HPDE6-E6E7 (cell line): Measurements from ENCODE around the gene VSTM2A.
"Not testable (repeated sequence)": the region's sequence is repeated elsewhere in the genome, so short reads cannot be mapped to it uniquely, and the experiment has no call there.

Experiments
- DNase-seq: peaks from one replicate; pipeline ENCODE4 v3.0.0; 2011; ENCODE audit warnings: missing footprints; ENCODE audit errors: extremely low spot score

Gene VSTM2A, protein sequence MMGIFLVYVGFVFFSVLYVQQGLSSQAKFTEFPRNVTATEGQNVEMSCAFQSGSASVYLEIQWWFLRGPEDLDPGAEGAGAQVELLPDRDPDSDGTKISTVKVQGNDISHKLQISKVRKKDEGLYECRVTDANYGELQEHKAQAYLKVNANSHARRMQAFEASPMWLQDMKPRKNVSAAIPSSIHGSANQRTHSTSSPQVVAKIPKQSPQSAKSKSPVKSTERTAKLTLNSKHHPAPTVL

DNA sequence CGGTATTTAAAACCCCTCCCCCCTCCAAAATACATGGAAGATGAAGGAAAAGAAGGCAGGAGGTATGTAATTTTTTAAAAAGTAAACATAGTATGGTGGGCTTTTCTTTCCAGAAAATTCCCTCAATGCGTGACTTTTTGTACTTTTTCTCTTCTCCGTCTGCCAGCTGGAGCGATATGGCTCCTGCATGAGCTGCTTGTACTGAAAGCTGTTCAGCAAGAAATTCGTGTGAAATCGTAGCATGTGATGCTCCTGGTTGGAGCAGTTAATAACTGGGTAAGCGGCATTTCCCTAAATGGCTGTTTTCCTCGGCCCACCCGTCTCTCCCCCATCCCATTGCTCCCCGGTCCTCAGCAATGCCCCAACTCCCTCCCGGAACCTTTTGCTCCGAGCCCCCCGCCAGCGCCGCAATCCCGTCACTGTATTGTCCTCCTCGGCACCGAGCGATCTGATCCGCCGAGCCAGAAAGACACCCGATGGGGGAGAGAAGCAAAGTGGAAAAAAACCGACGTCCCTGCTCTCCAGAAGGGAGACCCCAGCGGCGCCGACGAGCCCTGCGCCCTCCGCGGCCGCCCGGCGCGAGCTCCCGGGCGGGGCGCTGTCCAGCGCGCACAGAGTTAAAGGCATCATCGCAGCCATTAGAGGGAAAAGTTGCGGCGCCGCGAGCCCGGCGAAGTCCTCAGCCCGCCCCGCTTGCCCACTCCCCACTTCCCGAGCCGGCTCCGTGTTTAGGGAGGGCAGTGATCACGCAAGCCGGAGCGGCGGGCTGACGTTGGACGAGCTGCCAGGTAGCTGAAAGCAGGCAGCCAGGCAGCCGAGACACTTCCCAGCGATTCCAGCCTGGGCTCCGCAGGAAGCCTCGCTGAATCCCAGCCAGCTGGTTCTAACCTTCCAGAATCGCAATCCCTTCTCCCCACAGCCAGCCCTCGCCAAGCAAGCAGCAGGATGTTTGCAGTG is at the start of gene VSTM2A:
Gene VSTM2A, plus strand, starts transcription at position 707 of the 957 bp plus-strand sequence. CDS start 356 bp downstream, outside the sequence.
- no peak for DNase-seq

- DNase-seq = not testable (repeated sequence)
Measured at GRCh38 chr7:54504531-54504930, 37.6 kb upstream of the VSTM2A start.

GRCh38 chr7:54529568-54529967 is 12.6 kb upstream of the VSTM2A start:
- no peak for DNase-seq

DNA sequence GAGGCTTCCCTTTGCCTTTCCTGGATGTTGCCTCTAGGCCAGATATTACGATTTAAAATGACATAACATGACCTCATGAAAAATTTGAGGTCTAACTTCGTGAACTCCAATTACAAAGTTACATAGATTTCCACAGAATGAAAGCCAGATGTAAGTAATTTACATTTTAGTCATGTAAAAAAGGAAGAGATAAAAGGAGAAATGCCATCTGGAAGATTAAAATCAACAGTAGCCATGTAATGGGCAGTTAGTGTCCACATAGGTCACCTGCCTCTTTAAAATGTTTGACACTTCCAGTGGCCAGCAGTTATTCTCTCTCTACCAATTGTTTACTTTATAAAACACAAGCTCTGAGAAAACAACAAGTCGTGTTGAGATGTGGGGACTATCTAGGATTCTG is 4.1 kb upstream of the VSTM2A start:
- no peak for DNase-seq

- DNase-seq = no peak
Measured at GRCh38 chr7:54543051-54543488, 895 bp downstream of the VSTM2A start.

DNA sequence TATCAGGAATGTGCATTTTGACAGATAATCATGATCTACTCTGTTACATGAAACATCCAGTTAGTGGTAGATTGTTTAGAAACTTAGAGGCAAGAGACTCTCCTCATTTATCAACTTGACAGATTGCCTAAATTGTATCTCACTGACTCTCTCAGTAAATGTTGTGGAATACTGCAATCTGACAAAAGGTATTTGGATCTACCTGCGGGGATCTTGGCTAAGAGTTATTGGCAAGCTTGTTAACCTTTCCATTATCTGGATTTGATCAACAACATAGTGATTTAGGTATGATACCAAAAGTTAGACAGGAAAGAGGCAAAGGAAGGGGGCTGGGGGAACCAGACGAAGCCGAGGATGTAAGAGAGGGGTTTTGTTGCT is 2.0 kb downstream of the VSTM2A start:
- DNase-seq = no peak

- DNase-seq = no peak
Measured at GRCh38 chr7:54544527-54545240, 2.5 kb downstream of the VSTM2A start.

DNA sequence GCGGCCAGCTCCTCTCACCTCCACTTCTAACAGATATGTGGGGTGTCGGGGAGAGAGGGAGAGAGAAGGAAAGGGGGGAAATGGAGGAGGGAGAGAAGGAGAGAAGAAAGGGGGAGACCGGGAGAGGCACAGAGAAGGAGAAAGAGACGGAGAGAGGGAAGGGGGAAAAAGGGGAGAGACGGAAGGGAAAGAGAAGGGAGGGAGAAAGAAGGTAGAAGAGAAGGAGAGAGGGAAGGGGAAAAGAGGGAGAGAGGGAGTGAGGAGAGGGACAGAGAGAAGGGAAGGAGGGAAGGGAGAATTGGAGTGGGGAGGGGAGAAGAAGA is 3.0 kb downstream of the VSTM2A start:
- DNase-seq = no peak

DNA sequence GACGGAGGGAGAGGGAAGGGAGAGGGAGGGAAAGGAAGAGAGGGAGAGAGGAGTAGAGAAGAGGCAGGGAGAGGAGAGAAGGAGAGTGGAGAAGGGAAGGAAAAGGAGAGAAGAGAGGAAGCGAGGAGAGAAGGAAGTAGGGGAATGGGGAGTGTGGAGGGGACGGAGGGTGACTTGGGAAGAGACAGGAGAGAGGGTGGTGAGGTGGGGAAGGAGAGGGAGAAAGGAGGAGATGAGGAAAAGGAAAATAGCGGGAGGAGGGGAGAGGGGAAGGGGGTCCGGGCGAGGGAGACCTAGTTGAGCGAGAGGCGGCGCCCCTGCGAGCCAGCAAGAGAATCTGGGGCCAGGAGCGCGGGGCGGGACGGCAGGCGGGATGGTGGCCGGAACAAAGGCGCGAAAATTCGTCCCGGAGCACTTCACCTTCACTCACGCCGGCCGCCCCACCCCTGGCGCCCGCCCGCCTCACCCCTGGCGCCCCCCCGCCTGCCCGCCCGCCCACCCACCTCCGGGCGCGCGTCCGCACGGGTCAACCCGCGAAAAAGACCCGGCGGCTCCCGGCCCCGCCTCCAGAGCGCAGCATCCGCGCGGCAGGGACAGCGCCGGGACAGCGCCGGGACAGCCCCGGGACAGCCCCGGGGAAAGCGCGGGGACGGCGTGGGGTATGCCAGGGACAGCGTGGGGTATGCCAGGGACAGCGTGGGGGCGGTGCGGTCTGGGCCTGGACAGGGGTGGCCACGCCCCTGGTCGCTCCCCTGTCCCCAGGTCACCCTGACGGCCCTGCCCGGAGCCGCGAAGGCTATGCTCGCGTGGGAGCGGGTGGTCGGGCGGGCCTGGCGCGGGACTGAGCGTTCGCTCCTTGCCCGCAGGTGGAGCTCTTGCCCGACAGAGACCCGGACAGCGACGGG is 4.2 kb downstream of the VSTM2A start:
- DNase-seq = no peak

- no peak for DNase-seq
Measured at GRCh38 chr7:54546986-54547314, 4.8 kb downstream of the VSTM2A start.

GRCh38 chr7:54550471-54550870 is 8.3 kb downstream of the VSTM2A start:
- no peak for DNase-seq

- no peak for DNase-seq
Measured at GRCh38 chr7:54556121-54556520, 13.9 kb downstream of the VSTM2A start.

DNA sequence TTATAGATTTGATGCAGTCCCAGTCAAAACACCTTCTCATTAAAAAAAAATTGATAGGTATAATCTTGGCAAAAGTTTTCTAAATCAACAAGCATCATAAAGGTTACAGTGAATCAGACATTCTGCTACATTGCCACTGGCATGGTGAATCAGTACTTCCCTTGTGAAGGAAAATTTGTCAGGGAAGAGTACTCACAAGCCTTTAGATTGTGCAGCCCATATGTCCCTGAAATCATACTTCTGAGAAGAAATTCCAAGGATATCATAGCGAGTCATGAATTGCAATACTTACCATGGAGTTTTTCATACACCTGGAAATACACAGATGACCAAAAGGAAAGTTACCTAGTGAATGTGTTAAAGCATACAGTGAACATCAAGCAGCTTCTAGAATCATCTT is 17.2 kb downstream of the VSTM2A start:
- DNase-seq = no peak

DNA sequence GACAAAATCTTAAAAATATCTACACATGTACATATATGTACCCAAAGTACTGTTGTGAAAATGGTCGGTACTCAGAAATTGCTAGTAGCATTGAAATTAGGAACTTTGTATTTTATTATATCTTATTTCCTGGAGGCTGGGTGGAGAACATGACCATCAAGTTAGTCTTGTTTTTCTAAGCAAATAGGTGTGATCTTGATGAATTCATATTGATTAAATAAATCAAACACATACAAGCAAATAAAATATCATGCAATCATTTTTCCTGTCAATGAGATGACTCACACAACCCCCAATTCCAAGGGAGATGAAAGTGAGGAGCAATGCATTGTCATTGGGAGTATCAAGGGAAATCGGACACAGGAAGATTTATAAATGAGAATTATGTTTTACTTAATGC is 18.0 kb downstream of the VSTM2A start:
- DNase-seq = no peak

GRCh38 chr7:54560723-54561122 is 18.5 kb downstream of the VSTM2A start:
- DNase-seq = no peak

DNA sequence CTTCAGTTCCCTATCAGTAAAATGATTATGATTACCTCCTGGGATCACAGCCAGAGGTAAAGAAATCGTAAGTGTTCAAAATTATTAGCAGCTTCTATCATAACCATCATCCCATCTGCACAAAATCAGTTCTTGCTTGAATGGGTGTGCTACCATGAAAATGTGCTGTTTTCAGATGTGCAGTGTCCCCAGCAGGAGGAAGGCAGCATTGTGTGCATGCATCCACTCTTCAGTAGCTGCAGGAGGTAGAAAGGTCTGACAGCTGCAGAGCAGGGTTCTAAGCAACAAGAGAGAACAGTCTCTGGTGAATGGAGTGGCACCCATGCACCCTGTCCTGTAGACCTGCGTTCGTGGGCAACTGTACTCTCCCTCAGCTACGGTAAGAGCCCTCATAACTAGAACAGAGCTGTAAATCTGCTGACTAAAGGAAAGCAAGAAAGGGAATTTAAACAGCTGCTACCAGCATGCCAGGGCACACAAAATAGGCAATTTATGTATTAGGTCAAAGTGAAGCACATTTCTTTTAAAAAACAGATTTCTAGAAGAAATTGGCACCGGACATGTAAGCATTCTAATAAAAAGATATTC is 21.2 kb downstream of the VSTM2A start:
- no peak for DNase-seq

DNA sequence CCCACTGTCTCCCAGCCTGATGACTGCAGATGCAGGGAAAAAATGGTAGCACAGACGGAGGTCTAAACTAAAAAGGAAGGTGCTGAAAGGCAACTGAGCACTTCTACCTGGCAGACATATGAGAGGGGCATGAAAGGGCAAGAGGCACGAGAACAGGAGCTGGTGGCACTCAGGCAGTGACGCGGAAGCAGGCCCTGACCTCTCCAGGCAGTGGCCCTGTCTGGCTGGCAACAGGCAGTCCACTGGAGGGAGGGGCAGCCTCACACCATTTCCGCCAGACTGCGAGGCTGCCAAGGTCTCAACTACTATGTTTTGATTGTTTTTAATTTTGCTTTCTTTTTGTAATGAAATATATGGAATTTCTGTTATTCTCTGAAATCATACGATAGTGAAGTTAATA is 23.3 kb downstream of the VSTM2A start:
- no peak for DNase-seq

- DNase-seq = no peak
Measured at GRCh38 chr7:54581511-54581910, 39.3 kb downstream of the VSTM2A start.

GRCh38 chr7:54591404-54592386 is 49.5 kb downstream of the VSTM2A start:
- DNase-seq = no peak

DNA sequence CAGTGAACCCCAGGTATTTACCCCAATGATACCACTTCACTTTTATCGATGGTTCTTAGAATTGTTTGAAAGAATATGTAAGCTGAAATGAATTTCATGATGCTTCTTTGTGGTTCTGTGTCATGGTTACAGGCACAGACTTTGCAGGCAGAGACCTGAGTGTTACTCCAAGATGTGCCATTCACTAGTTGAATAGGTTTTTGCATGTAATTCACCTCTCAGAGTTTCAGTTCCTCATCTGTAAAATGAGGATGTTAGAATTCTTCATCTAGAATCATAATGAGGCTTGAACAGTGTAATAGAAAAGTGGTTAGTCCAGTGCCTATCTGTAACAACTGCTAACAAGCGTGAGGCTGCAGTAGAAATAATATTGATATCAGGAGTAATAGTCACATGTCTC is 54.6 kb downstream of the VSTM2A start:
- DNase-seq = no peak
